ENCODE results near the gene PAPPA2.

DNA sequence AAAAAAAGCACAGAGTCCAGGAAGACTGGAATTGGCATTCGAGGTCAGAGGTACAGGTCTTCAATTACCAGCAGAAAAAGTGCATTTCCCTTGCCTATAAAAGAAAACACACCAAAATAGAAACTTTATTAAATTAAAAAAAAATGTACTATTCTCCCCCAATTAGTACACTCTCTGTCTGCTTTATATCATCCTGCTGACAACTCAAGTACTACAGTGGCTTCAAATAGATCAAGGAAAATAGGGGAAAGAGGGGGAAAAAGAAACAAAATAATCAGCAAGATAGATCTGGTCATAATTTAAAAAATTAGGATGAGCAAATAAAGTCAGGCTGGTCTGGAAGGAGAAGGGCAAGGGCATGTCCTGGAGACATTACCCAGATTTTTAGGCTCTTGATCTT is 315.1 kb downstream of the PAPPA2 start:
- TF ChIP-seq POLR2A (IDR thresholded peaks at IDR 0.05; ENCODE audit: low read depth, low read length) (no peak), POLR2AphosphoS5 (IDR thresholded peaks at IDR 0.05; ENCODE audit: low read depth, low read length) (no peak)
